Stimulated activated CD4-positive, alpha-beta T cell treated with anti-CD3 and anti-CD28 coated beads, TNF-alpha, amount 100 ng/mL, for 4 hours (primary cell): ENCODE measurements around the gene FAM186B.
A peak's percentile ranks its signal among the peaks of the same experiment; 100 is the strongest.

Source experiments
- DNase-seq, 3 experiments: peaks; one replicate each; pipeline ENCODE4 v3.0.0-alpha.2; 2020; ENCODE audit warnings: low read depth in 3 of 3

Gene FAM186B

DNA sequence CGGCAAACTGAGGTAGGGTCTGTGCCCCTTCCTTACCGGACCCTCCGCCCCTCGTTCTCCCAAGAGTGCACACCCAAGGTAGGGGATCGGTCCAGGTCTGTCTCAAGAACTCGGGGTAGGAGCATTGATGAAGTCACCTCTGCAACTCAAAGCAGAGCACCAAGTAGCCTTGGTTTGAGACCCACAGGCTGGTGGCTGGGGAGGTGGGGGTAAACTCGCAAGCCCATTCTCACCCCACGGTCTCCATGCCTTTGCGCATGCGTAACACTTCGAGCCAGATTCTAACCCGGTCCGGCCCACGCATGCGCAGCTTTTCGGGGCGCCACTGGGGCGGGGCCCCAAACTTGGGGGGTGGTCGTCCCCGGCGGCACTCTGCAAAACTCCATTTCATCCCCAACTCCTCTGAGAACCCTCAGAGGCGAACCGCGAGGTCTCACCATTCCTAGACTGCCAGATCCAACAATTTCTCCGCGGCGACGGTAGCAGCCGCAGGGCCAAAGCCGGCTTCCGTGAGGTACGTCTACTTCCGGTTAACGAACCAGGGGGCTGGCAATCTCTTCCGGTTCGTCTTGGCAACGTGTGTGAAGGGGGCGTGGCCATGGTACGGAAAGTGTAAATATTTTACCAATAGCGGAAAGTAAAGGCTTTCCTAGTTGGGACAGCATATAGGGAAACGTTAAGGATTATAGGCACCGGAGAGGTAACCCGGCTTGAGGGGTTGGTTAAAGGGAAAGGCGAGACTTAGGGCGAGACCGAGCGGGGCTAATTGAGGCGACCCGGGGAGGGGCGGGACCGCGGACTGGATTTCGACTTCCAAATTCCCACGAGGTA, 37.6 kb downstream of the FAM186B start, which contains the start of gene MCRS1:
Gene MCRS1 (minus strand): TSS at position 532 of the 831 bp plus-strand sequence. CDS start 1,411 bp downstream, outside the sequence.
- peak; percentile 78 to 85 (median 80) for DNase-seq

DNA sequence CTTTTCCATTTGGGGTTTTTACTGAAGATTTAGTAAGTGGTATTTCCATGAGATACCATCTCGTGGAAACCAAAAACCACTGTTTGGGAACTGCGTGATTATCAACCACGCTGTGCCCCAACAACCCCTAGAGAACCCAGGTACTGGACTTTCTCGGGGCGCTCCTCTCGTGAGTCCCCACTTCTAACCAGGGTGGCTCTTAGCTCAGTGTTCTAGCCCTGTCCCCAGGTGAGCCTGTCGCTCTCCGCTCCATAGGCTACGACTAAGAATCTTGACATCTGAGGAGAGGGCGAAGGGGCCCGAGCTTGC, 38.2 kb downstream of the FAM186B start:
- no peak for DNase-seq

DNA sequence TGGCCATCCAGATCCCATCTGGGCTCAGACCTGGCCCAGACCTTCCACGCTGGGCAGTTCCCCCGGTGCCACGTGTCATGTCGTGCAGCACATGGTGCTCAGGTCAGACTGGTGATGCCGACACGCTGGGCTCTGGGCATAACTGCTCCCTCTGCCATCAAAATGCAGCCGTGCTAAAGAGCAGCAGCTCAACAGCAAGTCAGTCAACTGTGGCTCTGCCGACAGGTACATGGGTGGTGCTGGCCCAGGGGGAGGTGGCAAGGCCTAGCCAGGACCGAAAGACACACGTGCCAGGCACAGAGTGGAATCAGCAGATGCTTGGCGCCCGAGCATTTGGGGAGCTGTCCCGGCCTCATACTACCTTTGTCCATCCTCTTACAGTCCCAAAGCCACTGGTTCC, 39.1 kb downstream of the FAM186B start:
- DNase-seq, result no peak

DNA sequence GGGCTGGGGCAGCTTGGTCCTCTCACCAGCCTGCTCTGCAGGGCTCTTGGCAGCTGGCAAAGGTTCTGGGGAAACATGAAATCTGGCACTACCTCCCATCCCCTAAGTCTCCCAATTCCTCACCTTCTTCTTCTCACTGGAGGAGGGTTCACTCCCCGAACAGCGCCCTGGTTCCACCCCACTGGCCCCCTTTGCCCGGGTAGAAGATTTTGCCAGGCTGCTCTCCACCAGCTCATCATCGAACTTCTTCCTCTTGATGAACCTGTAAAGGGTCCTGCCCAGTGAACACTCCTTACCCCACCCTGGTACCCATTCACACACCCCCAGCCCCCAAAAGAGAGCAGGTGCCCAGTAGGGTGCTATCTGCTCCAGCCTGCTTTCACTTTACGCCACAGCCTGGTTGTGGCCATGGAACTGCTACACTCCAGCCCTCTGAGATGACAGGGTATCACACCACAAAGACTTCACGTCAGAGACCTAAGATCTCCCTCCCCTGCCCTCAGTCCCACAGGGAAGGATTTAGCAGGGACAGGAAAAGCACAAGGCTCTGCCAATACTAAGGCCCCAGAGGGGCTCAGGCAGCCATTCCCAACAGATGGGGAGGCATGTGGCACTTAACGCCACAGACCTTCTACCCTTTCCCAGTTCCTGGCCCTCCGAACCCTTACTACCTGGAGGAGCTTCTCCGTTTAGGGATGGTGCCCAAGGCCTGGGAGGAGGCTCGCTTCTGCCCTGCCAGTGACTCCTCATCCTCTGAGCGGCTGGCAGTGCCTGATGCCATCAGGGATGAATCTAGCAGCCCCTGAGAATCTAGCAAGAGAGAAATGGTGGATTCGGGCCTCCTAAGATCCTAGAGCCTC, 39.8 kb downstream of the FAM186B start:
- no peak for DNase-seq

DNA sequence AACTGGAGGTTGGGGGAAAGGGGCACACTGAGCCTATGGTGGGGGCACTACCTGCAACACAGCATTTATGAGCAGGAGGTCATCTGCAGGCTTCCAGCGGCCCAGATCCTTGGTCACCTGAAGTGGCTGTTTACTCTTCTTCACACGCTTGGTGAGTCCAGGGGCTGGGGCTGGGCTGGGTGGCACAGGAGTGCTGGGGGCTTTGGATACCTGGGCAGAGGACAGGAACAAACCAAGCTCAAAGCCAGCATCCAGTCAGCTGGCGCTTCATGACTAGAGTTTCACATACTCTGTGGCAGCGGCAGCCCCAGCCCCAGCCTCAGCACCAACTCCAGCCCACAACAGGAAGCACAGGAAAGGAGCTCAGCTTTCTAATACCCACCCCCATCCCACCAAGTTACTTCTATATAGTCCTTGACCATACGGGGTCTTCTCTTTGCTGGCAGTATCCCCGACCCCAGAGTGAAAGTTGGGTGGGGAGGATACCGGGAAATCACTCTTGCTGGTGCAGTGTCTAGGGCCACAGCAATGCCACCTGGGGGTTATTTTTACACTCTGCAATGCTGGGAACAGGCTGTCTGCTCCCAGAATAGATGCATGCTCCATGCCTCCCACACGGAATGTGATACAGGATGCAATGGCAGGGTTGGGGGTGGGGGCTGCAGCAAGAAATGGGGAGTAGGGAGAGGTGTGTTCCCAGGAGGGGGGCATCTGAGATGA, 40.6 kb downstream of the FAM186B start:
- no peak for DNase-seq

DNA sequence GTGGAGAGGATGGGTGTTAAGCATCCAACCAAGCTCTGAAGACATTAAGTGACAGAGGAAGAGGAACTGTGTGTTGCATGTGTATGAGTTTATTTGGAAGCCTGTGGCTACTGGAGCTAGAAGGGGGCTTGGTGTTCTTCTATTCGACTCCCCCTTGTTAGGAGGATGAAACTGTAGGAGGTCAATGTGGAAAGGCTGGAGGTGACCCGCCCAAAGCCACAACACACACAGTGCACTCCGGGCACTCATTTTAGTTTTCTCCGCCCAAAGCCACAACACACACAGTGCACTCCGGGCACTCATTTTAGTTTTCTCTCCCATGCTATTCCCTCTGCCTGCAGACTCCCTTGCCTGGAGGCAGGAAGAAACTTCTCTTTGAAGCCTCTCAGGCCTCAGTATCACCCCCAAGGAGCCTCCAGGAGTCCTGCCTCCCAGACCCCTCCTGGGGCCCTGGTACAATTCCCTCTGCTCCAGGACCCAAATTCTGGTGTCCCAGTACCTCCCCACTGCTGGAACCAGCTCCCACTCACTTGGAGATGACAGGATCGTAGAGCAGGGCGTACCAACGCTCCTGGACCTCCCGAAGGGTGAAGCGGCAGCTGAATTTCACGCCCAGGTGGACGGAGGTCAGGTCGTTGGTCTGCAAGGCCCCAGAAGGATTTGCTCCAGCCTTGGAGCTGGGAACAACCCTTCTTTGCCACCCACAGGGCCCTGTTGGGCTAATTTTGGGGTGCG, 41.3 kb downstream of the FAM186B start:
- no peak for DNase-seq

DNA sequence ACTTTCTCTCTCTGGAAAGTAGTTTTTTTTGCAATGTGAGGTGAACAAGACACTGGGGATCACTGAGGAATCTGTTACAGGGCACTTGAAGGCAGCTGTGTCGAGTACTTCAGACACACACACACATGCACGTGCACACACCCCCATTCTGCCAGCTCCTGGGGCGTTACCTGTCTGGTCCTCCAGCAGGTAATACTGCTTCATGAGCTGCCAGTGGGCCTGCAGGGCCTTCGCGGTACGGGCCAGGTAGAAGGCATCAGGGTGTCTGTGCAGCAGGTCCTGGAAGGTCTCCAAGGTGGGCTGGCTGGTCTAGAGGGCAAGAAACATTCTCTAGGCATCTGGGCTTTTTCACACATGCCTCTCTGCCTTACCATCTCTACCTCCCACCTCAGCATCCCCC, 42.6 kb downstream of the FAM186B start:
- no peak for DNase-seq

DNA sequence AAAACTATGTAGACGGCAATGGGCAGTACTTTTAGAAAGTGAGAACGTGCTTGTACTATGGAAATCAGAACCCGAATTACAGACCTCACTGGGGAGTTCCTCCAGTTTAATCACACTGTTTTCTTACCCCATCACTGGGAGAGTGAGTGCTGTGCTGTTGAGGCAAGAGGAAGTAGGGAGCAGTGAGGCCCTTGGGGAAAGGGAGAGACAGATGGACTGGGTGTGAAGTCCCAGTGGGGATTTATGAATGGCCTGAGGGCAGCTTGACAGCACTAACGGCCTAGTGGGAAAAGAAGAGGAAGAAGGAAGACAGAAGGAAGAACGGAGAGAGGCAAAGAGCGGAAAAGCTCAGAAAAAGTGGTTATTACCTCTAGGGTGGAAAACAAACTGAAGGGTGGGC, 43.2 kb downstream of the FAM186B start:
- DNase-seq, result no peak

DNA sequence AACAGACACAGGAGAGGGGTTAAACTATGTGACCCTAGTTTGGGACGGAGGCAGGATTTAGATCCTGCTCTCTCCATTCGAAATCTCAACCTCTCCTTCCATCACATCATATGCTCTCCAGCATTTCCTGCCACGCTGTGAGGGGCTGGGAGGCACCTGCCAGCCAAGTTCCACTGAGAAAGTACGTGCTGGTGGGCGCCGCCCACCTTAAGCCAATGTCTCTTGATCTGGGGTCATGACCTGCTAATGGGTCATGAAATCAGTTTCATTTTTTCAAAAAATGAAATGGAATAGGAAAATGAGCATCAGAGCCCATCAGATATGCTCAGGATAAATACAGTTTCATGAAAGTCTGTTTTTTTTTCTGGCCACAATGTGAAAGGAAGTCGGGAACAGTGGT, 44.7 kb downstream of the FAM186B start:
- DNase-seq, result no peak

DNA sequence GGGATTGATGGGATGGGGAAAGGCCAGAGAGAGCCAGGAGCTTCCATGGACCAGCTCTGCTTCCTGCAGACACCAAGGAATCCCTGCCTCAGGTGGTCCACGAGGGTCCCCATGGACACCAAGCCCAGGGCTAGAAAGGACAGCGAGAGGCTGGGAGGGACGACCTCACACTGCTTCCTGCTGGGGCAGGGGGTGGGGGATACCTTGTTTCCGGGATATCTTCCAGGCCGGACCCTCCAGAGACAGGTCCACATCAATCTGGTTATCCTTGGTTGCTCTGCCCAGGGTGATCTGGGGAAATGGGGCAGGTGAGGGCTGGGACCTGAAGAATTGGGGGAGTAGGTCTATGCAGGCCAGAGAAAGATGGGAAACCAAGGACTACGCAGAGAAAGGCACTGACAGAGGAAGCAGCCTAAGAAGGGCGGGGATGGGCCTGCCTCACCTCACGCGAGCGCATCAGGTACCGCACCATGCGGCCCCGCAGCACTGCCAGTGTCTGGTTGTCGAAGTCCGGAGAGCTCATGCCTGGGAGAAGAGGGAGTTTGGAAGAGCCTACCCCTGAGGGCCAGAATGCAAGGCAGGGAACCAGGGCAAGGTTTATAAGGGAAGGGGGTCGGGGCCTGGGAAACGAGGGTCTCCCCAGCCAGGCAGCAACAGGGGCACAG, 46.3 kb downstream of the FAM186B start:
- DNase-seq, result no peak

DNA sequence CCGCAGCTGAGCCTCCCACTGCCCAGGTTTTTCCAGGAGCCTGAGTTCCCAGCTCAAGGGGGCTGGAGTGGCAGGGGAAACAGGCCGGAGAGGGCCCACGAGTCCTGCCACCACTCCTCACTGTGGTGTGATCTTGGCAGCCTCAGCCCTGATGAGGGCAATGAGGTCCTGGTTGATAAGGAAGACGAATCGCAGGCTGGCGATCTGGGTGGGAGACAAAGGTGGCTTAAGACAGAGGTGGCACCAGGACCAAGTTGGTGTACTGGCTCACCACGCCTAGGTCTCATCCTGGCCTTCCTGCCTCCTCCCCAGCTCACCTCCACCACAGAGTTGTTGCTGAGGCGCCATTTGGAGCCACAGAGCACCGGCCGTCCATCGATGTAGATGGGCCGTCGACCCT, 46.9 kb downstream of the FAM186B start:
- DNase-seq, result no peak

DNA sequence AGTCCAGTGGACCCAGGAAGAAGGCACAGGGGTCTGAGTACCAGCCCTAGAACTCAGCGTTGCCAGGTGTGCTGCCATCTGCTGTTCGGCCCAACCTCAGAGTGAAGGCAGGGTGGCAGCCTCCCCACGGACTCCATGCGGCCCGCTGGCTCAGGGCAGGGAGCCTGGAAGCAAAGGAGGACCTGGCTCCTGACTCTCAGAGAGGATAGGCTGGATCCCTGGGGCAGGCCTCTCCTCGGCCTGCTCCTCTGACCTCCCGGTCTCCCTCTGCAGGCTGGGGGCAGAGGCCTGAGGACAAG, 47.6 kb downstream of the FAM186B start:
- no peak for DNase-seq

DNA sequence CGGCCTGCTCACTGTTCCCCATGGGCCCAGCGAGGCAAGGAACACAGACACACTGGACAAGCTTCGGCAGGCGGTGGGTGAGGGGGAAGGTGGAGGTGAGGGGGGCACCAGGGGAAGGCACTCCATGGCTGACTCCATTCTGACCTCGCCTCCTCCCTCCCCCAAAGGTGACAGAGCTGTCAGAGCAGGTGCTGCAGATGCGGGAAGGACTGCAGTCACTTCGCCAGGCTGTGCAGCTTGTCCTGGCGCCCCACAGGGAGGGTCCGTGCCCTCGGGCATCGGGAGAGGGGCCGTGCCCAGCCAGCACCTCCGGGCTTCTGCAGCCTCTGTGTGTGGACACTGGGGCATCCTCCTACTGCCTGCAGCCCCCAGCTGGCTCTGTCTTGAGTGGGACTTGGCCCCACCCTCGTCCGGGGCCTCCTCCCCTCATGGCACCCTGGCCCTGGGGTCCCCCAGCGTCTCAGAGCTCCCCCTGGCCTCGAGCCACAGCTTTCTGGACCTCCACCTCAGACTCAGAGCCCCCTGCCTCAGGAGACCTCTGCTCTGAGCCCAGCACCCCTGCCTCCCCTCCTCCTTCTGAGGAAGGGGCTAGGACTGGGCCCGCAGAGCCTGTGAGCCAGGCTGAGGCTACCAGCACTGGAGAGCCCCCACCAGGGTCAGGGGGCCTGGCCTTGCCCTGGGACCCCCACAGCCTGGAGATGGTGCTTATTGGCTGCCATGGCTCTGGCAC, 48.1 kb downstream of the FAM186B start:
- no peak for DNase-seq

DNA sequence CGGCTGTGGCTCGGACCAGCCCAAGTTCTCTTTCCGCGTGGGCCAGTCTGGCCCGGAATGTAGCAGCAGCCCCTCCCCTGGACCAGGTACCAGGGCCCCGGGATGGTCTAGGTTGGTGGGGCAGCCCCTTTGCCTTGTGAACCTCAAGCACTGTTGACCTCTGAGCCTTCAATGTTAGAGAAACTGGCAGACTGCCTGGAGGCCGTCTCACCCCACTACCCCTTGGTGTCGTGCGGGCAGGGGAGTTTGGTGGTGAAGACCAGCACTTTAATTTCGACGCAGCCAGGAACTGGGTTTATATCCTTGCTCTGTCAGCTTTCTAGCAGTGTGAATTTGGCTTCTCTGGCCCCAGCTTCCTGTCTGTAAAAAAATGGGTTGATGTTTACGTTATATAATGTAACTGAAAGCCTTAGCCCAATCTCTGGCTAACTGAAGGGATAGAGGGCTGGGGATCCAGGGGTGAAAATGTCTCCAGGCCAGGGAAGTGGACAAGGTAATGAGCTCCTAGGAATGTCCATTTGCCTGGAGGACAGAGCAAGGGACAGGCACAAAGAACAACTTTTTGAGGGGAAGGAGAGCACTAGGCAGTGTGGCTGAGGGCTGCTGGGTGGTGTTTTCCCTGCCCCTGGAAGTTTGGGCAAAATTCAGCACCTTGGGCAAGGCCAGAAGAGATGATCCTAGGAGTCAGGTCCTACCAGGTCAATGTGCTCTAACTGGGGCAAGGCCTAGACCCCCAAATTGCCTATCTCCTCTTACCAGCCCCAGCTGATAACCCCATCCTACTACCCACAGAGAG, 48.9 kb downstream of the FAM186B start:
- DNase-seq, result no peak

DNA sequence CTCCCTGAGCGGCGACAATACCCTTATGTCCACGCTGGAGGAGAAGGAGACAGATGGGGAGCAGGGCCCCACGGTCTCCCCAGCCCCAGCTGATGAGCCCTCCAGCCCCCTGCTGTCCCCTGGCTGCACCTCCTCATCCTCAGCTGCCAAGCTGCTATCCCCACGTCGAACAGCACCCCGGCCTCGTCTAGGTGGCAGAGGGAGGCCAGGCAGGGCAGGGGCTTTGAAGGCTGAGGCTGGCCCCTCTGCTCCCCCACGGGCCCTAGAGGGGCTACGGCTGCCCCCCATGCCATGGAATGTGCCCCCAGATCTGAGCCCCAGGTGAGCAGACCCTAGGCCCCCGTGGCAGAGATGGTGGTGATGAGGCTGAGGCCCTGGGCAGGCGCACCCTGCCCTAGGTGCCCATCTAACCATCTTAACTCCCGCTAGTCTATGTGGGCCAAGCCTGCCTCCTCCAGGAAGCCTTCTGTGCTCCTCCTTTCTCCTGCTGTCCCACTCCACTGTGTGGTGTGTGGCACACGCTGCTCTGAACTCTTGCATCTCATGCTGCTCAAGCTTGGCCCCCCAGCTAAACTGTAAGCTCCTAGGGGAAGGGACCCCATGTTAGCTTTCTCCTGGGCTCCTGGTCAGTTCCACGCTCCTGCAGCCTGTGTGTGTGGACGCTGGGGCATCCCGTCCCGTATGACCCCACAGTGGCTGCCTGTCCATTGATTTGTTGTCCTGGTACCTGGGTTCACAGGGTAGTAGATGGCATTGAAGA, 49.6 kb downstream of the FAM186B start:
- no peak for DNase-seq

DNA sequence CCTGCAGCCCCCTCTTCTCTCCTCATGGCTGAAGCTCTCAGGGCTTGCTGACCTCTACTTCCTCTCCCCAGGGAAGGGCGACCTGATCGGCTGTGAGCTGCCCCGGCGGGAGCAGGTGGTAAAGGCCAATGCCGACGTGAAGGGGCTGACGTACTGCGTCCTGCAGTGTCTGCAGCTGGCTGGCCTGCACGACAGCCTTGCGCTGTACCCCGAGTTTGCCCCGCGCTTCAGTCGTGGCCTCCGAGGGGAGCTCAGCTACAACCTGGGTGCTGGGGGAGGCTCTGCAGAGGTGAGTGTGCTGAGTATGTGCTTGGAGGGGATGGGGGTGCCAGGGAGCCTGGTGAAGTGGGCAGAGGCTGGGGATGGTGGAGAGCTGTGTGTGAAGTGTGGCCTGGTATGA, 51.2 kb downstream of the FAM186B start:
- no peak for DNase-seq

DNA sequence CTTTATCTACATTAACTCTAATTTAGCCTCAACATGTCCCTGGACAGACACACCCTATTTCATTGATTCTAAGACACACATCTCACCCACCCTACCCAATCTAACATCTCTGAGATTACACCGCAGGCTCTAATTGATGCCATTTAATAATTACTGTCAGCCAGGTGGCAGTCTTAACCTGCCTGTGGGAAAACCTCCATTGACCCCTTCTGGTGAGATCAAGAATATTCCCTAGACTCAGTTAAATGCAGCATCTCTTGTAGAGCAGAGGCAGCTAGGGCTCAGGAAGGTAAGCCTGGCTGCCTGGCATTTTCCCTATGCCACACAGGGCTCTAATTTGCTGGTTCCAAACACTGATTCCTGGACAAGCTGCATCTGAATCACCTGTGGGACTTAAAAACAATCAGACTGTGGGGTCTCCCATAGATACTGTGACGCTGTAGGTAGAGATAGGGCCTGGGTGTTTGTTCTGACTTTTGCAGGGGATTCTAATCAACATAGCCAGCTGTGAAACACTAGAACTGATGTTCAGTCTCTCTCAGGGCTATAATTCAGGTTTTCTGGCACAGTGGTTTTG, 51.8 kb downstream of the FAM186B start:
- no peak for DNase-seq

DNA sequence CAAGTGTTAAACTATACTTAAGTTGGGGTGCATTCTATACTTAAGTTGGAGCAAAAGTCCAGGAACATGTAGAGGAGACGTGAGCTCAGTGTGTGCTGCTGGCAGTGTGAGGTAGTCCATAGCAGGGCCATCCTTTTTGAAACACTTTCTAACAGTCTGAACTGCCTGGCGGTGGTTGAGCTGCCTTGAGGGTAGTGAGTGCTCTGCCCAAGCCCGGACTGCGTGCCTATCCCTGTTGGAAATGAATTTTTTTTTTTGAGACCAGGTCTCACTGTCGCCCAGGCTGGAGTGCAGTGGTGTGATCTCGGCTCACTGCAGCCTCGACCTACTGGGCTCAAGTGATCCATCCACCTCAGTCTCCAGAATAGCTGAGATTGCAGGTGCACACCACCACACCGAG, 52.5 kb downstream of the FAM186B start:
- DNase-seq, result no peak

DNA sequence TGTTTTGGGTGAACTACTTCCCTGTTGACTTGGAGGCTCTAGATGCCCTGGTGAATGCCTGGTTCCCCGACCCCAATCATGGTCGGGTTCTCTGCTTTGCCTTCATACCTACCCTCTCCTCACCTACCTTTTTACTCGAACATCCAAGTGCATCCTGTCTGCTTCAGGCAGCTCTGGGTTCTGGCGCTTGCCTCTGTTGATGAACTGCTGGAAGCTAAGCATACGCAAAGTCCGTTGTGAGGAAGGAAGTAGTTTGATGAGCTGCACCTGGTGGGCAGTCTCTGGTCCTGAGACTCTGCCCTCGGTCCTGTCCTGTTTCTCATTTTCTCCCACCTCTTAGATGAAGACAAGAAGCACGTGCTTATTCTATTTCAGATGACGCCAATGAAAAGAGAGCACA, 53.0 kb downstream of the FAM186B start:
- no peak for DNase-seq
